ENCODE measurements around the gene LATS1.
A peak's percentile ranks its signal among the peaks of the same experiment; 100 is the strongest.

Gene LATS1

GRCh38 chr6:149660028-149660427 is 57.9 kb downstream of the LATS1 start:
- Histone ChIP-seq H3K9ac (ENCODE audit: insufficient read length) (no peak overlapping the region), H3K9me3 (ENCODE audit: low read depth, low read length) (no peaks in the 10 kb centered on the region), H3K36me3 (ENCODE audit: insufficient read depth, low read length) (peaks cover 42% of the 10 kb centered on the region), H3K27ac (no peak overlapping the region), H3K4me3 (no peak overlapping the region)
- TF ChIP-seq POLR2AphosphoS5 (IDR thresholded peaks at IDR 0.05; ENCODE audit: borderline replicate concordance, low read depth, low read length) (no peak), EZH2 (IDR thresholded peaks at IDR 0.05) (no peak), FOXP2 (optimal IDR thresholded peaks at IDR 0.05; ENCODE audit: control extremely low read depth, extremely low read length, insufficient read depth) (no peak)
- no peak for DNase-seq (ENCODE audit: low read depth, low spot score)

DNA sequence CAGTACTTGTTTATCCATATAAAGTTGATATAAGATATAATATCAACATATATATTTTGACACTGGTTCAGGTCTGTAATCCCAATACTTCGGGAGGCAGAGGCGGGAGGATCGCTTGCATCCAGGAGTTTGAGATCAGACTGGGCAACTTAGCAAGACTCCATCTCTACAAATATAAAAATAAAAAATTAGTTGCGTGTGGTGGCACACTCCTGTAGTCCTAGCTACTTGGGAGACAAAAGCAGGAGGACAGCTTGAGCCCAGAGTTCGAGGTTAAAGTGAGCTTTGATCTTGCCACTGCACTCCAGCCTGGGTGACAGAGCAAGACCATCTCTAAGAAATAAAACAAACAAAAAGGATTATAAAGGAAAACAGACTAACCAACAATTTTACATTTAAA is 60.5 kb downstream of the LATS1 start:
- DNase-seq (ENCODE audit: low read depth, low spot score): no peak
- Histone ChIP-seq H3K4me3 (no peak overlapping the region), H3K9me3 (ENCODE audit: low read depth, low read length) (no peaks in the 10 kb centered on the region), H3K9ac (ENCODE audit: insufficient read length) (no peak overlapping the region), H3K36me3 (ENCODE audit: insufficient read depth, low read length) (peaks cover 29% of the 10 kb centered on the region), H3K27ac (no peak overlapping the region)
- TF ChIP-seq POLR2AphosphoS5 (IDR thresholded peaks at IDR 0.05; ENCODE audit: borderline replicate concordance, low read depth, low read length): no peak
- no peak for TF ChIP-seq EZH2 (IDR thresholded peaks at IDR 0.05)
- TF ChIP-seq FOXP2 (optimal IDR thresholded peaks at IDR 0.05; ENCODE audit: control extremely low read depth, extremely low read length, insufficient read depth): no peak

GRCh38 chr6:149651056-149651455 is 66.8 kb downstream of the LATS1 start:
- DNase-seq (ENCODE audit: low read depth, low spot score): no peak
- Histone ChIP-seq H3K9ac (ENCODE audit: insufficient read length) (no peak overlapping the region), H3K27ac (no peak overlapping the region), H3K4me3 (no peak overlapping the region), H3K36me3 (ENCODE audit: insufficient read depth, low read length) (no peaks in the 10 kb centered on the region), H3K9me3 (ENCODE audit: low read depth, low read length) (no peaks in the 10 kb centered on the region)
- TF ChIP-seq POLR2AphosphoS5 (IDR thresholded peaks at IDR 0.05; ENCODE audit: borderline replicate concordance, low read depth, low read length) (no peak), EZH2 (IDR thresholded peaks at IDR 0.05) (no peak), FOXP2 (optimal IDR thresholded peaks at IDR 0.05; ENCODE audit: control extremely low read depth, extremely low read length, insufficient read depth) (no peak)

GRCh38 chr6:149648148-149649145 is 69.5 kb downstream of the LATS1 start, which contains the start of gene KATNA1:
Gene KATNA1 (minus strand): TSS chr6:149648714. CDS start chr6:149638547, 10,167 bp downstream.
- H3K27ac ChIP-seq: 0 out of 2 replicates have a peak within 1 kb of the TSS, but pooled peaks have one; percentile 16
- H3K4me3 ChIP-seq: peak within 1 kb of the TSS; percentile 92
- no peak for DNase-seq (ENCODE audit: low read depth, low spot score)
- no peaks in the 10 kb centered on the region for H3K36me3 ChIP-seq (ENCODE audit: insufficient read depth, low read length)
- TF ChIP-seq POLR2AphosphoS5 (IDR thresholded peaks at IDR 0.05; ENCODE audit: borderline replicate concordance, low read depth, low read length) (peak; percentile 88), FOXP2 (optimal IDR thresholded peaks at IDR 0.05; ENCODE audit: control extremely low read depth, extremely low read length, insufficient read depth) (peak; percentile 55), EZH2 (IDR thresholded peaks at IDR 0.05) (no peak)
- H3K9me3 ChIP-seq (ENCODE audit: low read depth, low read length): no peaks in the 10 kb centered on the region
- H3K9ac ChIP-seq (ENCODE audit: insufficient read length): peak within 1 kb of the TSS; percentile 78

DNA sequence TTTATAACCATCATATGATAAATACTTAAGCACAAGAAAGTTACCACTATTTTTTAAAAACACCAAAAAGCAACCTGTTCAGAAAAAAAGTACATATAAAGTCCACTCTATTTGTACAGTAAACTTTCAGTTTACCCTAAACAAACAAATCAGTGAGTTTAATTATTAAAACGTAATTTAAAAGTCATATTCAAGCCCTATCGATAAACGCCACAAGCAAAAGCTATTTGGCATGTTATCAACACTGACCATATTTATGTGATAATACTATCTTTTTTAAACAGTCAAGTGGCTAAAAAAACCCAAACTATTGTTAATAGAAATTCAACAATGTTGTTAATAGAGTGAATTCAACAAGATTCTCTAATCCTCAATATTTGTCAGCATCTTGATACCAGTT is 71.3 kb downstream of the LATS1 start:
- Histone ChIP-seq H3K9ac (ENCODE audit: insufficient read length) (peak overlapping the region; percentile 3), H3K9me3 (ENCODE audit: low read depth, low read length) (no peaks in the 10 kb centered on the region), H3K36me3 (ENCODE audit: insufficient read depth, low read length) (no peaks in the 10 kb centered on the region), H3K27ac (no peak overlapping the region), H3K4me3 (peak overlapping the region; percentile 92)
- no peak for DNase-seq (ENCODE audit: low read depth, low spot score)
- TF ChIP-seq EZH2 (IDR thresholded peaks at IDR 0.05) (no peak), FOXP2 (optimal IDR thresholded peaks at IDR 0.05; ENCODE audit: control extremely low read depth, extremely low read length, insufficient read depth) (no peak), POLR2AphosphoS5 (IDR thresholded peaks at IDR 0.05; ENCODE audit: borderline replicate concordance, low read depth, low read length) (no peak)

GRCh38 chr6:149642829-149643580 is 74.9 kb downstream of the LATS1 start:
- no peak for DNase-seq (ENCODE audit: low read depth, low spot score)
- Histone ChIP-seq H3K27ac (no peak overlapping the region), H3K9me3 (ENCODE audit: low read depth, low read length) (no peaks in the 10 kb centered on the region), H3K9ac (ENCODE audit: insufficient read length) (no peak overlapping the region), H3K36me3 (ENCODE audit: insufficient read depth, low read length) (no peaks in the 10 kb centered on the region), H3K4me3 (no peak overlapping the region)
- TF ChIP-seq EZH2 (IDR thresholded peaks at IDR 0.05) (no peak), POLR2AphosphoS5 (IDR thresholded peaks at IDR 0.05; ENCODE audit: borderline replicate concordance, low read depth, low read length) (no peak), FOXP2 (optimal IDR thresholded peaks at IDR 0.05; ENCODE audit: control extremely low read depth, extremely low read length, insufficient read depth) (no peak)

- Histone ChIP-seq H3K9ac (ENCODE audit: insufficient read length) (no peak overlapping the region), H3K27ac (no peak overlapping the region), H3K4me3 (no peak overlapping the region), H3K36me3 (ENCODE audit: insufficient read depth, low read length) (no peaks in the 10 kb centered on the region), H3K9me3 (ENCODE audit: low read depth, low read length) (no peaks in the 10 kb centered on the region)
- TF ChIP-seq FOXP2 (optimal IDR thresholded peaks at IDR 0.05; ENCODE audit: control extremely low read depth, extremely low read length, insufficient read depth) (no peak), POLR2AphosphoS5 (IDR thresholded peaks at IDR 0.05; ENCODE audit: borderline replicate concordance, low read depth, low read length) (no peak), EZH2 (IDR thresholded peaks at IDR 0.05) (no peak)
- no peak for DNase-seq (ENCODE audit: low read depth, low spot score)
Observed at GRCh38 chr6:149636124-149636523, 81.8 kb downstream of the LATS1 start.

DNA sequence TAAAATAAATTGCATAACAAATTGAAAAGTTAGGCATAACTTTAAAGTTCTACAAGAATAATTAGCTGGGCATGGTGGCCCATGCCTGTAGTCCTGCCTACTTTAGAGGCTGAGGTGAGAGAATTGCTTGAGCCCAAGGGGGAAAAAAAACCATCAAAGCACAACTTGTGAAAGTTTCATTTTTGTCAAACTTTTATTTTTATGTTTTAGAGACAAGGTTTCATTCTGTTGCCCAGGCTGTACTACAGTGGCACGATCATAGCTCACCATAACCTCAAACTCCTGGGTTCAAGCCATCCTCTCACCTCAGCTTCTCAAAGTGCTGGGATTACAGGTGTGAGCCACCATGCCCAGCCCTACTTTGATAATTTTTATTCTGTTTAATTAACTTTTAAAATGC is 83.6 kb downstream of the LATS1 start:
- TF ChIP-seq POLR2AphosphoS5 (IDR thresholded peaks at IDR 0.05; ENCODE audit: borderline replicate concordance, low read depth, low read length) (no peak), FOXP2 (optimal IDR thresholded peaks at IDR 0.05; ENCODE audit: control extremely low read depth, extremely low read length, insufficient read depth) (no peak), EZH2 (IDR thresholded peaks at IDR 0.05) (no peak)
- DNase-seq (ENCODE audit: low read depth, low spot score): no peak
- H3K36me3 ChIP-seq (ENCODE audit: insufficient read depth, low read length): peaks cover 3% of the 10 kb centered on the region; the same call in 1 of the 2 replicates

More for the DNA sequence above, 83.6 kb downstream of the LATS1 start:
- Histone ChIP-seq H3K9me3 (ENCODE audit: low read depth, low read length) (no peaks in the 10 kb centered on the region), H3K4me3 (no peak overlapping the region), H3K27ac (no peak overlapping the region), H3K9ac (ENCODE audit: insufficient read length) (no peak overlapping the region)

All from SK-N-MC (cell line).